H1 (cell line): ENCODE measurements around the gene HES2. TPM values are rescaled to one million over a fixed set of nuclear protein-coding genes. Genes with fewer than 3 reads are reported as not detected.

Experiments used
- CTCF ChIA-PET: fragments of 300-600 bp; sonication (Branson Sonifier 250); formaldehyde crosslinking; loops from one replicate; lab custom pipeline; 2021; ENCODE audit not compliant: partially characterized antibody; lab: Charles Lee
- POLR2A ChIA-PET: fragments of 300-600 bp; sonication (Branson Sonifier 250); formaldehyde crosslinking; loops from one replicate; lab custom pipeline; 2021; ENCODE audit warnings: inconsistent platforms; ENCODE audit not compliant: partially characterized antibody; lab: Charles Lee
- DNase-seq, 2 experiments: peaks; one replicate each; pipeline versions ENCODE4 v3.0.0 to v3.0.0-alpha.2; 2010 to 2022; ENCODE audit warnings: low spot score in 2 of 2, low read depth in 1 of 2, mixed read lengths in 1 of 2
- FAIRE-seq: peaks from 2 replicates; lab custom pipeline; 2011; peaks lifted over from hg19 to GRCh38; lab: Jason Lieb, UNC
- H2AFZ ChIP-seq: 2 replicates; pipeline ENCODE4 v1.8.1; 2012; ENCODE audit warnings: low read length, inconsistent platforms
- H2AK5ac ChIP-seq: 2 replicates; pipeline ENCODE4 v1.6.1; 2013; ENCODE audit warnings: low read depth, low read length
- H2BK120ac ChIP-seq: replicated peaks from 2 replicates; pipeline ENCODE3; 2013; ENCODE audit warnings: low read depth, low read length, inconsistent platforms
- H2BK12ac ChIP-seq: 2 replicates; pipeline ENCODE4 v1.6.1; 2013; ENCODE audit warnings: low read depth, low read length
- H2BK15ac ChIP-seq: 2 replicates; pipeline ENCODE4 v1.6.1; 2013; ENCODE audit warnings: low read length
- H2BK20ac ChIP-seq: 2 replicates; pipeline ENCODE4 v1.6.1; 2013; ENCODE audit warnings: low read length
- H2BK5ac ChIP-seq: 2 replicates; pipeline ENCODE4 v1.6.1; 2013; ENCODE audit warnings: low read depth, low read length
- H3K14ac ChIP-seq: 2 replicates; pipeline ENCODE4 v1.6.1; 2013; ENCODE audit warnings: inconsistent platforms; ENCODE audit not compliant: insufficient read length
- H3K18ac ChIP-seq: 2 replicates; pipeline ENCODE4 v1.6.1; 2013; ENCODE audit warnings: low read length; ENCODE audit errors: extremely low read depth
- H3K23ac ChIP-seq: 2 replicates; pipeline ENCODE4 v1.6.1; 2013; ENCODE audit warnings: inconsistent platforms; ENCODE audit not compliant: insufficient read length
- H3K23me2 ChIP-seq: 2 replicates; pipeline ENCODE4 v1.6.1; 2013; ENCODE audit warnings: low read depth, low read length
- H3K27ac ChIP-seq: 2 replicates; pipeline ENCODE4 v1.6.1; 2011; ENCODE audit warnings: low read depth, low read length, inconsistent platforms
- H3K27me3 ChIP-seq, 4 experiments: replicated peaks in 1 of 4; 1 replicate in 1 of 4; 2 replicates in 3 of 4; pipeline versions ENCODE4 v1.6.1 to v1.8.1; 2011 to 2013; ENCODE audit warnings: low read length in 3 of 4, mild to moderate bottlenecking in 3 of 4, inconsistent platforms in 2 of 4, mixed read lengths in 2 of 4, moderate library complexity in 1 of 4; ENCODE audit not compliant: control insufficient read depth in 3 of 4, insufficient read depth in 3 of 4; ENCODE audit errors: extremely low read depth in 1 of 4
- H3K36me3 ChIP-seq, 4 experiments: 2 replicates each; pipeline versions ENCODE4 v1.6.1 to v1.8.1; 2011 to 2013; ENCODE audit warnings: mild to moderate bottlenecking in 4 of 4, low read length in 3 of 4, moderate library complexity in 2 of 4, control low read depth in 1 of 4, inconsistent platforms in 1 of 4; ENCODE audit not compliant: insufficient read depth in 4 of 4, control insufficient read depth in 2 of 4
- H3K4ac ChIP-seq: replicated peaks from 2 replicates; pipeline ENCODE3; 2013; ENCODE audit warnings: low read length, low read depth, mixed read lengths, inconsistent platforms; ENCODE audit not compliant: insufficient read length
- H3K4me1 ChIP-seq, 4 experiments: replicated peaks in 1 of 4; 1 replicate in 1 of 4; 2 replicates in 3 of 4; pipeline versions ENCODE4 v1.6.1 to v1.8.1; 2011 to 2013; ENCODE audit warnings: low read length in 3 of 4, inconsistent platforms in 2 of 4, mixed read lengths in 1 of 4; ENCODE audit not compliant: insufficient read depth in 4 of 4, control insufficient read depth in 3 of 4
- H3K4me2 ChIP-seq, 2 experiments: 2 replicates each; pipeline versions ENCODE4 v1.6.1 to v1.8.1; 2011 to 2013; ENCODE audit warnings: low read depth in 2 of 2, low read length in 2 of 2, control low read depth in 1 of 2, inconsistent platforms in 1 of 2, mild to moderate bottlenecking in 1 of 2; ENCODE audit not compliant: insufficient read depth in 1 of 2
- H3K4me3 ChIP-seq, 4 experiments: fragments of 200-600, 300-600 bp in 1 of 4; sonication (generic), shearing (Covaris generic), sonication (Bioruptor Twin) in 1 of 4; 2 replicates each; pipeline versions ENCODE4 v1.5.1 to v1.8.1; 2011 to 2016; ENCODE audit warnings: low read length in 4 of 4, low read depth in 3 of 4, control low read depth in 2 of 4, inconsistent platforms in 2 of 4, mild to moderate bottlenecking in 2 of 4, mixed read lengths in 1 of 4, moderate library complexity in 1 of 4; ENCODE audit not compliant: insufficient read depth in 2 of 4; ENCODE audit errors: extremely low read depth in 1 of 4
- H3K56ac ChIP-seq: replicated peaks from 2 replicates; pipeline ENCODE3; 2013; ENCODE audit warnings: low read depth, mild to moderate bottlenecking, mixed read lengths, low read length, inconsistent platforms; ENCODE audit not compliant: insufficient read length
- H3K79me1 ChIP-seq: 2 replicates; pipeline ENCODE4 v1.6.1; 2013; ENCODE audit warnings: low read depth, low read length, control low read depth
- H3K79me2 ChIP-seq, 2 experiments: 2 replicates each; pipeline versions ENCODE4 v1.6.1 to v1.8.1; 2012 to 2013; ENCODE audit warnings: low read length in 2 of 2, mild to moderate bottlenecking in 2 of 2, inconsistent platforms in 1 of 2; ENCODE audit not compliant: insufficient read depth in 2 of 2, control insufficient read depth in 1 of 2
- H3K9ac ChIP-seq, 4 experiments: replicated peaks in 1 of 4; 1 replicate in 1 of 4; 2 replicates in 3 of 4; pipeline versions ENCODE4 v1.6.1 to v1.8.1; 2011 to 2013; ENCODE audit warnings: low read depth in 3 of 4, low read length in 3 of 4, control low read depth in 2 of 4, mild to moderate bottlenecking in 2 of 4, moderate library complexity in 2 of 4, inconsistent platforms in 1 of 4; ENCODE audit errors: extremely low read depth in 1 of 4
- H3K9me3 ChIP-seq, 2 experiments: 2 replicates each; pipeline versions ENCODE4 v1.6.1 to v1.8.1; 2012 to 2013; ENCODE audit warnings: mild to moderate bottlenecking in 2 of 2, moderate library complexity in 2 of 2, control low read depth in 1 of 2, inconsistent platforms in 1 of 2, low read depth in 1 of 2, low read length in 1 of 2, mixed read lengths in 1 of 2; ENCODE audit not compliant: insufficient read depth in 2 of 2
- H4K20me1 ChIP-seq, 2 experiments: replicated peaks in 1 of 2; 2 replicates each; pipeline versions ENCODE3 to v1.8.1; 2011 to 2013; ENCODE audit warnings: inconsistent platforms in 2 of 2, low read length in 2 of 2, mild to moderate bottlenecking in 1 of 2; ENCODE audit not compliant: insufficient read depth in 2 of 2, control insufficient read depth in 1 of 2
- H4K5ac ChIP-seq: 2 replicates; pipeline ENCODE4 v1.6.1; 2013; ENCODE audit warnings: low read length, low read depth, mixed read lengths, inconsistent platforms; ENCODE audit not compliant: insufficient read length
- H4K8ac ChIP-seq: 2 replicates; pipeline ENCODE4 v1.8.0; 2013; ENCODE audit warnings: mild to moderate bottlenecking, moderate library complexity, low read length, inconsistent platforms; ENCODE audit not compliant: insufficient read depth; ENCODE audit errors: extremely low read depth
- H4K91ac ChIP-seq: replicated peaks from 2 replicates; pipeline ENCODE3; 2013; ENCODE audit warnings: low read length, mixed read lengths, inconsistent platforms; ENCODE audit not compliant: insufficient read length
- BACH1 ChIP-seq: IDR thresholded peaks from 2 replicates; pipeline ENCODE4 v1.6.1; 2012; ENCODE audit warnings: low read length, improper control_type of control experiment
- CTBP2 ChIP-seq: IDR thresholded peaks from 2 replicates; pipeline ENCODE4 v1.7.0; 2011; ENCODE audit warnings: borderline replicate concordance, mild to moderate bottlenecking, moderate library complexity, mixed read lengths, low read length; ENCODE audit not compliant: insufficient read depth, insufficient read length
- EP300 ChIP-seq, 2 experiments: IDR thresholded peaks; 1 replicate in 1 of 2; 2 replicates in 1 of 2; pipeline ENCODE4 v1.6.1; 2011 to 2012; ENCODE audit warnings: low read depth in 2 of 2, low read length in 2 of 2, mild to moderate bottlenecking in 2 of 2, borderline replicate concordance in 1 of 2, inconsistent platforms in 1 of 2, moderate library complexity in 1 of 2
- POU5F1 ChIP-seq: IDR thresholded peaks from 2 replicates; pipeline ENCODE4 v1.6.1; 2011; ENCODE audit warnings: low read depth, mild to moderate bottlenecking, low read length, moderate library complexity
- RXRA ChIP-seq: IDR thresholded peaks from 2 replicates; pipeline ENCODE4 v1.6.1; 2011; ENCODE audit warnings: low read depth, mild to moderate bottlenecking, low read length, moderate library complexity; ENCODE audit not compliant: insufficient read depth
- SIN3A ChIP-seq, 2 experiments: IDR thresholded peaks in 1 of 2; conservative IDR thresholded peaks in 1 of 2; 2 replicates each; pipeline ENCODE4 v1.6.1; 2011 to 2012; ENCODE audit warnings: low read length in 2 of 2, improper control_type of control experiment in 1 of 2, low read depth in 1 of 2, mild to moderate bottlenecking in 1 of 2
- SP1 ChIP-seq: IDR thresholded peaks from 2 replicates; pipeline ENCODE4 v1.6.1; 2011; ENCODE audit warnings: low read depth, low read length
- SP2 ChIP-seq: IDR thresholded peaks from 2 replicates; pipeline ENCODE4 v1.6.1; 2012; ENCODE audit warnings: mild to moderate bottlenecking, low read length, inconsistent platforms
- ZNF274 ChIP-seq: IDR thresholded peaks from 2 replicates; pipeline ENCODE4 v1.7.0; 2012; ENCODE audit warnings: low read length, borderline replicate concordance; ENCODE audit errors: extremely low read depth
- WGBS, 2 experiments: shearing (Covaris generic) in 1 of 2; methylation state at CpG; one replicate each; pipeline versions ENCODE4 v1.1.6 to v1.1.7; 2013 to 2015; ENCODE audit warnings: low lambda C conversion rate in 2 of 2, mixed read lengths in 2 of 2, inconsistent platforms in 1 of 2, low coverage in 1 of 2, missing lambda C conversion rate in 1 of 2; ENCODE audit not compliant: insufficient replicate concordance in 2 of 2, insufficient coverage in 1 of 2, insufficient read length in 1 of 2; ENCODE audit errors: extremely low coverage in 1 of 2, missing lambda C conversion rate in 1 of 2; 5-methylcytosine and 5-hydroxymethylcytosine counted together
- polyA plus RNA-seq, 7 experiments: library from polyadenylated mRNA; depleted of rRNA in 3 of 7; stranded (reverse) in 5 of 7; unstranded in 2 of 7; fragments of >200 nt in 5 of 7; fragments of 200-250 nt in 2 of 7; gene quantifications; 1 replicate in 5 of 7; 2 replicates in 1 of 7; 4 replicates in 1 of 7; pipeline versions ENCODE4 v1.2.1 to v1.2.3, GENCODE V29; 2011 to 2013; ENCODE audit warnings: missing spikeins in 2 of 7, mixed read lengths in 2 of 7
- total RNA-seq: library from RNA; stranded (reverse); fragmentation: NEBNext Ultra II Directional; extraction: Animal tissue kit (Norgen Biotek cat#: 25700); gene quantifications from 2 replicates; pipeline ENCODE4 v1.2.1, GENCODE V29; 2021
- TF ChIP-seq, protein P1 (sequence below): IDR thresholded peaks from 2 replicates; pipeline ENCODE4 v1.6.1; 2011; ENCODE audit warnings: low read depth, mild to moderate bottlenecking, low read length; ENCODE audit not compliant: insufficient read depth

HES2 gene
- total and polyA plus RNA-seq, 2 of the 8 experiments (the other 6 are each of a cell fraction or from before 2014, with no cell fraction given): 0.15 to 0.53 TPM

DNA sequence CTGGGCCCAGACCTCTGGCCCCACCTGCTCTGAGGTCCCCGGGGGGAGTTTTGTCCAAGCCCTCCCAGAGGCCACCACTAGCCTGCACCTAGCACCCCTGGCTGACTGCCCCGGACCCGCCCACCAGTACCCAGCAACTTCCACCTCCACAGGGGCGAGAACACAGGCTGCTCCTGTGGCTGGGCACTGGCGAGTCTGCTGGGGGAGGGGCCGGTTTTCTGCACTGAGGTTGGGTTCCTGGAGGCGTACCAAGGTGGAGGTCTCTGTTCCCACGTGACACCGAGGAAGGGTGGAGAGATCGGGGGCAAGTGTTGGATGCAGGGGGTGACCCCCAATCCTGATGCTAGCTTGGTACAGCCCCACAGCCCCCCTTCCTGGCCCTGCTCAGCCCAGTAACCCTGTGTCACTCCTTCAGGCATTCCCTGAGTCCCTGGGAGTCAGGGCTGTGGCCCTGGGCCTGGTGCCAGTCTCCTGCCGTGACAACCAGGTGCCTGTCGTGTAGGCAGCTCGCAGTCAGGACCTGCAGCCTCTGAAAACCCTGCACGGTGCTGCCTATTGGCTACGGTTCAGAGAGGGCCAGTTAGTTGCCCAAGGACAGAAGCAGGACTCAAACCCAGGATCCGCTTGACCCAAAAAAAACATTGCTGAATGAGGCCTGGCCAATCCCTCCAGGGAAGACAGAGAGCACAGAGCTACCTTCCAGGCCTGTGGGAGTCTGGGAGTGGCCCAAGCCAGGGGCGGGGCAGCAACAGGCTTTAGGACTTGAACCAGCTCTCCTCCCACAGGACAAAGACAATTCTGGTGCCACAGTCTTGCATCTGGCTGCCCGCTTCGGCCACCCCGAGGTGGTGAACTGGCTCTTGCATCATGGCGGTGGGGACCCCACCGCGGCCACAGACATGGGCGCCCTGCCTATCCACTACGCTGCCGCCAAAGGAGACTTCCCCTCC lies 8.0 kb upstream of the HES2 start:
- Histone ChIP-seq H3K14ac (no peak overlapping the region), H3K9ac (no peak overlapping the region), H4K8ac (0 out of 2 replicates have a peak overlapping the region, but pooled peaks have one; percentile 59), H2BK12ac (no peak overlapping the region; the same call in 1 of the 2 replicates), H3K27ac (no peak overlapping the region), H3K79me1 (no peaks in the 10 kb centered on the region), H3K4ac (no peak overlapping the region), H4K5ac (no peak overlapping the region), H3K36me3 (peaks cover 0 to 5% (median 0%) of the 10 kb centered on the region in 4 experiments; a peak in 1 of 8 replicates), H3K23ac (no peak overlapping the region), H3K27me3 (peaks cover 29 to 47% (median 41%) of the 10 kb centered on the region in 4 experiments), H2BK5ac (no peak overlapping the region), H3K4me1 (peaks cover 0 to 24% (median 9%) of the 10 kb centered on the region in 4 experiments; a peak in 5 of 7 replicates), H2BK15ac (no peak overlapping the region), H3K9me3 (no peaks in the 10 kb centered on the region), H3K79me2 (no peaks in the 10 kb centered on the region), H3K56ac (no peak overlapping the region), H2AK5ac (no peak overlapping the region), H4K91ac (no peak overlapping the region), H2BK20ac (0 out of 2 replicates have a peak overlapping the region, but pooled peaks have one; percentile 61), H4K20me1 (peaks cover 0 to 7% of the 10 kb centered on the region in 2 experiments), H3K4me2 (no peak overlapping the region), H2BK120ac (no peak overlapping the region), H2AFZ (no peak overlapping the region), H3K4me3 (no peak overlapping the region), H3K18ac (no peak overlapping the region), H3K23me2 (peaks cover 6% of the 10 kb centered on the region; the same call in 1 of the 2 replicates)
- 94% methylated on average over 26 of the region's 26 CpGs; no CpG with 5 or more reads in 1 of the 2 experiments for WGBS, 2 experiments
- FAIRE-seq (no peak), DNase-seq (no peak)
- ChIA-PET CTCF (interaction anchor here (0.6 to 2.9 kb wide), 9 partner anchors 9 to 181 kb away, joined by 3 to 42 read pairs (median 3); no protein-coding TSS in a partner anchor), POLR2A (no interaction called here)
- TF ChIP-seq CTBP2 (no peak), SP1 (no peak), SP2 (no peak), SIN3A (conservative IDR thresholded peaks at IDR 0.05 in 1 of 2, IDR thresholded peaks at IDR 0.05 in 1 of 2; ENCODE audit: low read depth in 1 of 2, low read length in 2 of 2) (no peak), RXRA (no peak), POU5F1 (no peak), BACH1 (no peak), ZNF274 (no peak), EP300 (IDR thresholded peaks at IDR 0.05; ENCODE audit: borderline replicate concordance in 1 of 2, low read depth in 2 of 2, low read length in 2 of 2) (no peak)
- TF ChIP-seq, protein P1, sequence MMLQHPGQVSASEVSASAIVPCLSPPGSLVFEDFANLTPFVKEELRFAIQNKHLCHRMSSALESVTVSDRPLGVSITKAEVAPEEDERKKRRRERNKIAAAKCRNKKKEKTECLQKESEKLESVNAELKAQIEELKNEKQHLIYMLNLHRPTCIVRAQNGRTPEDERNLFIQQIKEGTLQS: no peak
